Endodermal cell (in vitro differentiated cells): ENCODE measurements around the gene DCBLD2. TPM values are rescaled to one million over a fixed set of nuclear protein-coding genes. Genes with fewer than 3 reads are reported as not detected.

Experiments
- DNase-seq: peaks from one replicate; pipeline ENCODE4 v3.0.0-alpha.2; 2017
- H3K27ac ChIP-seq: 2 replicates; pipeline ENCODE4 v1.5.1; 2013; ENCODE audit warnings: mild to moderate bottlenecking, low read depth, low read length, moderate library complexity
- H3K27me3 ChIP-seq: 2 replicates; pipeline ENCODE4 v1.6.1; 2013; ENCODE audit warnings: mild to moderate bottlenecking, low read length, moderate library complexity; ENCODE audit not compliant: insufficient read depth, control insufficient read depth, poor library complexity, severe bottlenecking
- H3K36me3 ChIP-seq: 2 replicates; pipeline ENCODE4 v1.7.0; 2013; ENCODE audit warnings: mild to moderate bottlenecking, low read length, moderate library complexity; ENCODE audit not compliant: control insufficient read depth, insufficient read depth
- H3K4me1 ChIP-seq: one replicate; pipeline ENCODE4 v1.7.0; 2013; ENCODE audit warnings: low read length; ENCODE audit not compliant: control insufficient read depth, insufficient read depth
- H3K4me3 ChIP-seq: 2 replicates; pipeline ENCODE4 v1.5.1; 2013; ENCODE audit warnings: mild to moderate bottlenecking, low read length, moderate library complexity
- H3K9ac ChIP-seq: 2 replicates; pipeline ENCODE4 v1.6.1; 2013; ENCODE audit warnings: mild to moderate bottlenecking, low read length, moderate library complexity; ENCODE audit not compliant: poor library complexity, severe bottlenecking; ENCODE audit errors: extremely low read depth
- H3K9me3 ChIP-seq: 2 replicates; pipeline ENCODE4 v1.6.1; 2013; ENCODE audit warnings: mild to moderate bottlenecking, low read length, moderate library complexity; ENCODE audit not compliant: control insufficient read depth
- H3K27ac Mint-ChIP-seq: 2 replicates; pipeline ENCODE4 v1.8.0; 2020; ENCODE audit warnings: mixed read lengths
- H3K27me3 Mint-ChIP-seq: 2 replicates; pipeline ENCODE4 v1.8.0; 2021; ENCODE audit warnings: mild to moderate bottlenecking, mixed read lengths; ENCODE audit not compliant: insufficient read depth
- H3K36me3 Mint-ChIP-seq: 2 replicates; pipeline ENCODE4 v1.8.0; 2020; ENCODE audit warnings: low read depth, mixed read lengths
- H3K4me1 Mint-ChIP-seq: 2 replicates; pipeline ENCODE4 v1.8.0; 2020; ENCODE audit warnings: mixed read lengths
- H3K4me3 Mint-ChIP-seq: 2 replicates; pipeline ENCODE4 v1.8.0; 2020; ENCODE audit warnings: mild to moderate bottlenecking, moderate library complexity, mixed read lengths
- H3K9me3 Mint-ChIP-seq: 2 replicates; pipeline ENCODE4 v1.8.0; 2020; ENCODE audit warnings: mild to moderate bottlenecking, mixed read lengths
- whole genome bisulfite sequencing, 2 experiments: methylation state at CpG; one replicate each; pipeline versions ENCODE4 v1.1.5 to v1.1.7; 2013; ENCODE audit warnings: missing lambda C conversion rate in 2 of 2, mixed read lengths in 1 of 2; ENCODE audit not compliant: insufficient coverage in 1 of 2, insufficient read length in 1 of 2; 5-methylcytosine and 5-hydroxymethylcytosine counted together
- total RNA-seq, 2 donors: library from RNA; stranded (reverse); fragmentation: NEBNext Ultra II Directional in 1 of 2; extraction: Animal tissue kit (Norgen Biotek cat#: 25700) in 1 of 2; gene quantifications; 2 replicates in 1 of 2; 3 replicates in 1 of 2; pipeline ENCODE4 v1.2.1, GENCODE V29; 2021
- TF ChIP-seq, protein P1 (sequence below): fragments of 200-600 bp; sonication (generic); conservative IDR thresholded peaks from 2 replicates; pipeline ENCODE4 v1.5.0; 2021; ENCODE audit warnings: antibody characterized with exemption, mild to moderate bottlenecking

The DCBLD2 gene
- total RNA-seq, 2 donors from 2014 or later: 70.7 to 80.9 TPM

GRCh38 chr3:98780343-98780742 lies 121.2 kb downstream of the DCBLD2 start:
- DNase-seq: no peak
- 92 to 100% methylated on average over 2 of the region's 2 CpGs for WGBS, 2 experiments
- Mint-ChIP-seq H3K4me3 (no peak overlapping the region), H3K4me1 (peaks cover under 1% of the 10 kb centered on the region), H3K9me3 (no peaks in the 10 kb centered on the region), H3K27me3 (no peaks in the 10 kb centered on the region), H3K27ac (no peak overlapping the region), H3K36me3 (peaks cover 2% of the 10 kb centered on the region)
- H3K27me3 ChIP-seq: no peaks in the 10 kb centered on the region
- H3K4me1 ChIP-seq: no peaks in the 10 kb centered on the region
- no peak overlapping the region for H3K4me3 ChIP-seq
- no peak overlapping the region for H3K9ac ChIP-seq
- TF ChIP-seq, protein P1, sequence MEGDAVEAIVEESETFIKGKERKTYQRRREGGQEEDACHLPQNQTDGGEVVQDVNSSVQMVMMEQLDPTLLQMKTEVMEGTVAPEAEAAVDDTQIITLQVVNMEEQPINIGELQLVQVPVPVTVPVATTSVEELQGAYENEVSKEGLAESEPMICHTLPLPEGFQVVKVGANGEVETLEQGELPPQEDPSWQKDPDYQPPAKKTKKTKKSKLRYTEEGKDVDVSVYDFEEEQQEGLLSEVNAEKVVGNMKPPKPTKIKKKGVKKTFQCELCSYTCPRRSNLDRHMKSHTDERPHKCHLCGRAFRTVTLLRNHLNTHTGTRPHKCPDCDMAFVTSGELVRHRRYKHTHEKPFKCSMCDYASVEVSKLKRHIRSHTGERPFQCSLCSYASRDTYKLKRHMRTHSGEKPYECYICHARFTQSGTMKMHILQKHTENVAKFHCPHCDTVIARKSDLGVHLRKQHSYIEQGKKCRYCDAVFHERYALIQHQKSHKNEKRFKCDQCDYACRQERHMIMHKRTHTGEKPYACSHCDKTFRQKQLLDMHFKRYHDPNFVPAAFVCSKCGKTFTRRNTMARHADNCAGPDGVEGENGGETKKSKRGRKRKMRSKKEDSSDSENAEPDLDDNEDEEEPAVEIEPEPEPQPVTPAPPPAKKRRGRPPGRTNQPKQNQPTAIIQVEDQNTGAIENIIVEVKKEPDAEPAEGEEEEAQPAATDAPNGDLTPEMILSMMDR: no peak
- H3K36me3 ChIP-seq: no peaks in the 10 kb centered on the region
- H3K9me3 ChIP-seq: no peaks in the 10 kb centered on the region
- H3K27ac ChIP-seq: peak overlapping the region; percentile 22

GRCh38 chr3:98779541-98780335 lies 121.8 kb downstream of the DCBLD2 start:
- TF ChIP-seq, protein P1: no peak
- no peak overlapping the region for H3K9ac ChIP-seq
- H3K4me3 Mint-ChIP-seq: no peak overlapping the region
- H3K27me3 Mint-ChIP-seq: no peaks in the 10 kb centered on the region
- no peak for DNase-seq
- H3K9me3 Mint-ChIP-seq: no peaks in the 10 kb centered on the region
- no peak overlapping the region for H3K27ac Mint-ChIP-seq
- no peaks in the 10 kb centered on the region for H3K36me3 ChIP-seq
- H3K27ac ChIP-seq: peak overlapping the region; percentile 22
- no peak overlapping the region for H3K4me3 ChIP-seq
- peaks cover 2% of the 10 kb centered on the region for H3K36me3 Mint-ChIP-seq
- no peaks in the 10 kb centered on the region for H3K4me1 Mint-ChIP-seq
- no peaks in the 10 kb centered on the region for H3K27me3 ChIP-seq
- H3K4me1 ChIP-seq: no peaks in the 10 kb centered on the region
- H3K9me3 ChIP-seq: no peaks in the 10 kb centered on the region
- WGBS, 2 experiments: 100% methylated on average over 4 of the region's 4 CpGs; no CpG with 5 or more reads in 1 of the 2 experiments

GRCh38 chr3:98778852-98779413 lies 122.6 kb downstream of the DCBLD2 start:
- WGBS, 2 experiments: 90% methylated on average over 5 of the region's 5 CpGs; no CpG with 5 or more reads in 1 of the 2 experiments

More at GRCh38 chr3:98778852-98779413, 122.6 kb downstream of the DCBLD2 start:
- TF ChIP-seq, protein P1: no peak
- Mint-ChIP-seq H3K27me3 (no peaks in the 10 kb centered on the region), H3K4me3 (no peak overlapping the region), H3K9me3 (no peaks in the 10 kb centered on the region), H3K4me1 (no peaks in the 10 kb centered on the region), H3K27ac (no peak overlapping the region), H3K36me3 (peaks cover 2% of the 10 kb centered on the region)
- Histone ChIP-seq H3K27ac (no peak overlapping the region), H3K4me1 (no peaks in the 10 kb centered on the region), H3K36me3 (no peaks in the 10 kb centered on the region), H3K4me3 (no peak overlapping the region), H3K27me3 (peaks cover 7% of the 10 kb centered on the region), H3K9me3 (no peaks in the 10 kb centered on the region), H3K9ac (no peak overlapping the region)
- DNase-seq: no peak
